ENCODE measurements around the gene OSBPL6.
"Not testable (repeated sequence)": the region's sequence is repeated elsewhere in the genome, so short reads cannot be mapped to it uniquely, and the experiment has no call there.

OSBPL6 gene

GRCh38 chr2:178367344-178367743 lies 173.0 kb downstream of the OSBPL6 start:
- DNase-seq, result no peak

GRCh38 chr2:178374865-178375264 lies 180.6 kb downstream of the OSBPL6 start:
- peak in 1 of 2 experiments; percentile 38 for DNase-seq

DNA sequence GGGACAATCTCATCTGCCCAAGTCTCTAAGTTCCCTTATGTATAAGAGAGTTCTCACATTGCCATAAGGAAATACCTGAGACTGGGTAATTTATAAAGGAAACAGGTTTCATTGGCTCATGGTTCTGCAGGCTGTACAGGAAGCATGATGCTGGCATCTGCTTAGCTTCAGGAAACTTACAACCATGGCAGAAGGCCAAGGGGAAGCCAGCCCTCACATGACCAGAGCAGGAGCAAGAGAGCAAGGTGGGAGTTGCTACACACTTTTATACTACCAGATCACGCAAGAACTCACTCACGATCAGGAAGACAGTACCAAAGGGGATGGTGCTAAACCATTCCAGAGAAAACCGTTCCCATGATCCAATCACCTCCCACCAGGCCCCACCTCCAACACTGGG lies 182.7 kb downstream of the OSBPL6 start:
- DNase-seq, result no peak

DNA sequence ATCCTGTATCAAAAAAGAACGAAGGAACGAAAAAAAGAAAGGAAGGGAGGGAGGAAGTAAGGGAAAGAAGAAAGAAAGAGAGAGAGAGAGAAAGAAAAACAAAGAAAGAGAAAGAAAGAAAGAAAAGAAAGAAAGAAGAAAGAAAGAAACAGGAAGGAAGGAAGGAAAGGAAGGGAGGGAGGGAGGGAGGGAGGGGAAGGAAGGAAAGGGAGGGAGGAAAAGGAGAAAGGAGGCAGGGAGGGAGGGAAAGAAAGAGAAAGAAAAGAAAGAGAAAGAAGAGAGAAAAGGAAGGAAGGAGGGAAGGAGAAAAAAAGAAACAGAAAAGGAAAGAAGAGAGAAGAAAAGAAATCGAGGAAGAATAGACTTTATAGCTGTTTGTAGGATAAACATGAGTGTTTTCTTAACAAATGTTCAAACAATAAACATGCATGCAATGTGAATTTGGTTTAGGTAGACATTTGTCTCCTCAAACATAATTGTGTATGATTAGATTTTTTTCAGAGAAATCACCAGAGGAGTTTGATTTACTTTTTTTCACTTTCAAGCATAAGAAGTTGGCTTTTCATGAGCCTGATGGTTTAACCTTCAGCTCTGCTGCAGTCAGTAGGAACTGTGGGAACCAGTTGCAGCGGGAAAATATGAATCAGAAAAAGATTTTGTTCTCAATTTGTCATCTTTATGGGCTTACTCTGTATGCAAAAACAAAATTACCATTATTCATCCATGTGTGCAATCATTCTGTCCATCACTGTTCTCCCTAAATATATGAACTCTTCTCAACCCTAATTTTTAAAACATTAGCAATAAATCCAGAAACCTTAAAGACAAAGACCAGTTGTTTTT lies 185.1 kb downstream of the OSBPL6 start:
- DNase-seq, result no peak

- no peak for DNase-seq
Observed at GRCh38 chr2:178380763-178381162, 186.5 kb downstream of the OSBPL6 start.

GRCh38 chr2:178383718-178384117 lies 189.4 kb downstream of the OSBPL6 start:
- no peak for DNase-seq

- DNase-seq, result no peak
Observed at GRCh38 chr2:178385595-178386148, 191.4 kb downstream of the OSBPL6 start.

GRCh38 chr2:178386986-178387597 lies 192.8 kb downstream of the OSBPL6 start:
- no peak for DNase-seq

DNA sequence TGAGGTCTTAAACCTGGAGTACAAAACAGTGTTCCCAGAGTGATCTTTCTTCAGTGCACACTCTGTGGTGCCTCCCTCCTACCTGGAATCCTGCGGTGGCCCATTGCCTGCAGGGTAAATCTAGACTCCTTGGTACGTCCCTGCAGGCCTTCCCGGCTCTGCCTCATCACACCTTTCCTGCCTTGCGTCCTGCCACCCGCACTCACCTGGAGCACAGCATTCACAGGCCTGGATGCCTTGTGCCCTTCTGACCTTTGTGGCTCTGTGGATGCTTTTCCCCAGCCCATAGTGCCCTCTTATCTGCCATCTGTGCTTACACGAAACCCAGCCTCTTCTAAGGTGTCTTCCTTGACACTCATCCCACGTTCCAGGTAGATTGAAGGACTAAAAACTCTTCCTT lies 194.0 kb downstream of the OSBPL6 start:
- DNase-seq, result no peak

- DNase-seq, result no peak
Observed at GRCh38 chr2:178391701-178392100, 197.4 kb downstream of the OSBPL6 start.

- no peak for DNase-seq
Observed at GRCh38 chr2:178392215-178392614, 197.9 kb downstream of the OSBPL6 start.

DNA sequence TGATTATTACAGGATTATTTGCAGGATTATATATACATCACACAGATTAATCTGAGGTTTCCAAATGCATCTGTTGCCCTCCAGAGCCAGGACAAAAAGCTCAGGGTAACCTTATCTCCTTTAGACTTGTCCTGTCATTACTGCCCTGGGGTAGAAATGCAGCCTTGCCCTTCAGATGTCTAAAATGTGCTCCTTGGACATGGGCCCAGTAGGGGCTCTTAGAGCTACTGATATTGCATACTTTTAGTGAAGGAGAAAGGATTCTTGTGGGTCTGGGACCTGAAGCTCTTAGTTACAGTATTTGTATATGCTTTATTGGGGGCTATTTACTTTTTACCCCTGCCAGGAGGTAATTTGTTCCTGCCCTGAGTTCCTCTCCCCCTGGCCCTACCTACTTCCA lies 200.5 kb downstream of the OSBPL6 start:
- DNase-seq, result no peak

GRCh38 chr2:178395295-178395694 lies 201.0 kb downstream of the OSBPL6 start:
- DNase-seq, result no peak

- no peak for DNase-seq
Observed at GRCh38 chr2:178395941-178396570, 201.7 kb downstream of the OSBPL6 start.

- peak; percentile 16 to 65 for DNase-seq
Observed at GRCh38 chr2:178397002-178397605, 202.8 kb downstream of the OSBPL6 start.

- DNase-seq, result no peak
Observed at GRCh38 chr2:178401994-178402437, 207.7 kb downstream of the OSBPL6 start.

- DNase-seq, result no peak
Observed at GRCh38 chr2:178403671-178404306, 209.5 kb downstream of the OSBPL6 start.

DNA sequence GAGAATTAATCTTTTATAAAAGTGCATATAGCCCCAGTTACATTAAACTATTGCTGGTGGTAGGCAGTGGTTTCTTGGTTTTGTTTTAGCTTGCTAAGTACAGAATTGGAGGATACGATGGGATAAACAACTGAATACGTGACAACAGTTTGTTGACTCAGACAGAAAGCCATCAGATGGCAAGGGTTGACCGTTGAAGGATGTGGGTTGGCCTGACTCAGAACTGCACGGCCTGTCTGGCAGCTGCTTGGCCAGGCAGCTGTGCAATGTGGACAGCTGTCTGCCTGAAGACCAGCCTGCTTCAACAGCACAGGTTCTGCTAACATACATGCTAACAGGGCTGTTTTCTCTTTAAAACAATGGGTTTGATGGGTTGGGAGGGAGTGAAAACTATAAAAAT lies 210.1 kb downstream of the OSBPL6 start:
- DNase-seq, result peak in 1 of 2 experiments; percentile 42

- DNase-seq, result no peak
Observed at GRCh38 chr2:178409261-178409660, 214.9 kb downstream of the OSBPL6 start.

- no peak for DNase-seq
Observed at GRCh38 chr2:178412047-178412446, 217.7 kb downstream of the OSBPL6 start.

GRCh38 chr2:178412453-178412852 lies 218.1 kb downstream of the OSBPL6 start:
- not testable (repeated sequence) for DNase-seq

- peak; percentile 77 to 86 for DNase-seq
Observed at GRCh38 chr2:178413472-178414265, 219.4 kb downstream of the OSBPL6 start.
